WTC11 (cell line): Measurements from ENCODE around the gene FYN.

Experiments
- CBFB ChIP-seq: sonication (generic); formaldehyde crosslinking; IDR thresholded peaks from 2 replicates; pipeline ENCODE4 v1.8.1; 2022; ENCODE audit warnings: mild to moderate bottlenecking, low read depth, missing genetic modification reagents
- FOXJ3 ChIP-seq: sonication (generic); formaldehyde crosslinking; IDR thresholded peaks from 2 replicates; pipeline ENCODE4 v1.9.0; 2021; ENCODE audit warnings: missing genetic modification reagents, mild to moderate bottlenecking, borderline replicate concordance
- MYBL2 ChIP-seq: sonication (generic); formaldehyde crosslinking; IDR thresholded peaks from 2 replicates; pipeline ENCODE4 v1.8.1; 2023; ENCODE audit warnings: mild to moderate bottlenecking, moderate library complexity, missing genetic modification reagents
- TEAD4 ChIP-seq: sonication (generic); formaldehyde crosslinking; IDR thresholded peaks from 2 replicates; pipeline ENCODE4 v1.8.0; 2022; ENCODE audit warnings: mild to moderate bottlenecking, missing genetic modification reagents
- TP53 ChIP-seq: sonication (generic); formaldehyde crosslinking; IDR thresholded peaks from 2 replicates; pipeline ENCODE4 v1.8.1; 2023; ENCODE audit warnings: mild to moderate bottlenecking, missing genetic modification reagents
- ZBTB21 ChIP-seq: sonication (generic); formaldehyde crosslinking; IDR thresholded peaks from 2 replicates; pipeline ENCODE4 v1.8.1; 2023; ENCODE audit warnings: mild to moderate bottlenecking, missing genetic modification reagents, borderline replicate concordance
- ZNF671 ChIP-seq: fragments of 250-450 bp; sonication (Bioruptor Pico); IDR thresholded peaks from 2 replicates; pipeline ENCODE4 v1.8.0; 2021; ENCODE audit warnings: mild to moderate bottlenecking
- TF ChIP-seq, protein P1 (sequence below): sonication (generic); formaldehyde crosslinking; IDR thresholded peaks from 2 replicates; pipeline ENCODE4 v1.8.1; 2022; ENCODE audit warnings: low read depth, missing genetic modification reagents, borderline replicate concordance
- TF ChIP-seq, protein P2 (sequence below): fragments of 200-600 bp; IDR thresholded peaks from 2 replicates; pipeline ENCODE4 v1.8.0; 2022; ENCODE audit warnings: antibody characterized with exemption

DNA sequence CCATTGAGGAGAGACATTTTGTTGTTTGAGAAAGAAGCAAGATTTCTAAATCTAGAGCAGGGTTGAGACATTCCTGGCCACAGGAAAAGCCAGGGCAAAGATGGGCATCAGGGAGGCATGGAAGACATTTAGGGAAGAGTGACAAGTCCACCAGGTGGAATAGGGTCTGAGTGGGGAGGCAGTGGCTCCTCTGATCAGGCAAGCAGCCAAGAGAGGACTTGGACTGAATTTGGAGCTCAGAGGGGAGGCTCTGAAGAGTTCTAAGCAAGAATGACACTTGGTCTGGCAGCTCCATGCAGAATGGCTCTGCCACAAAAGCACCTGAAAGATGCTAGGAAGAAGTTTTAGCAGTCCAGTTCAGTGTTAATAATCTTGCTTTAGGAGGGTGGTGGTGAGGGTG lies 120.8 kb downstream of the FYN start:
- TF ChIP-seq MYBL2, result no peak
- TF ChIP-seq, protein P1, sequence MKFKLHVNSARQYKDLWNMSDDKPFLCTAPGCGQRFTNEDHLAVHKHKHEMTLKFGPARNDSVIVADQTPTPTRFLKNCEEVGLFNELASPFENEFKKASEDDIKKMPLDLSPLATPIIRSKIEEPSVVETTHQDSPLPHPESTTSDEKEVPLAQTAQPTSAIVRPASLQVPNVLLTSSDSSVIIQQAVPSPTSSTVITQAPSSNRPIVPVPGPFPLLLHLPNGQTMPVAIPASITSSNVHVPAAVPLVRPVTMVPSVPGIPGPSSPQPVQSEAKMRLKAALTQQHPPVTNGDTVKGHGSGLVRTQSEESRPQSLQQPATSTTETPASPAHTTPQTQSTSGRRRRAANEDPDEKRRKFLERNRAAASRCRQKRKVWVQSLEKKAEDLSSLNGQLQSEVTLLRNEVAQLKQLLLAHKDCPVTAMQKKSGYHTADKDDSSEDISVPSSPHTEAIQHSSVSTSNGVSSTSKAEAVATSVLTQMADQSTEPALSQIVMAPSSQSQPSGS (CRISPR knock-in tag), result no peak
- TF ChIP-seq ZBTB21 (CRISPR knock-in tag), result no peak
- TF ChIP-seq, protein P2, sequence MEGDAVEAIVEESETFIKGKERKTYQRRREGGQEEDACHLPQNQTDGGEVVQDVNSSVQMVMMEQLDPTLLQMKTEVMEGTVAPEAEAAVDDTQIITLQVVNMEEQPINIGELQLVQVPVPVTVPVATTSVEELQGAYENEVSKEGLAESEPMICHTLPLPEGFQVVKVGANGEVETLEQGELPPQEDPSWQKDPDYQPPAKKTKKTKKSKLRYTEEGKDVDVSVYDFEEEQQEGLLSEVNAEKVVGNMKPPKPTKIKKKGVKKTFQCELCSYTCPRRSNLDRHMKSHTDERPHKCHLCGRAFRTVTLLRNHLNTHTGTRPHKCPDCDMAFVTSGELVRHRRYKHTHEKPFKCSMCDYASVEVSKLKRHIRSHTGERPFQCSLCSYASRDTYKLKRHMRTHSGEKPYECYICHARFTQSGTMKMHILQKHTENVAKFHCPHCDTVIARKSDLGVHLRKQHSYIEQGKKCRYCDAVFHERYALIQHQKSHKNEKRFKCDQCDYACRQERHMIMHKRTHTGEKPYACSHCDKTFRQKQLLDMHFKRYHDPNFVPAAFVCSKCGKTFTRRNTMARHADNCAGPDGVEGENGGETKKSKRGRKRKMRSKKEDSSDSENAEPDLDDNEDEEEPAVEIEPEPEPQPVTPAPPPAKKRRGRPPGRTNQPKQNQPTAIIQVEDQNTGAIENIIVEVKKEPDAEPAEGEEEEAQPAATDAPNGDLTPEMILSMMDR, result no peak
- no peak for TF ChIP-seq CBFB (CRISPR knock-in tag)
- TF ChIP-seq ZNF671 (CRISPR knock-in tag), result no peak
- TF ChIP-seq TEAD4 (CRISPR knock-in tag), result no peak
- TF ChIP-seq FOXJ3 (CRISPR knock-in tag), result no peak
- no peak for TF ChIP-seq TP53
